Measurements from ENCODE around the gene PFKM.

DNA sequence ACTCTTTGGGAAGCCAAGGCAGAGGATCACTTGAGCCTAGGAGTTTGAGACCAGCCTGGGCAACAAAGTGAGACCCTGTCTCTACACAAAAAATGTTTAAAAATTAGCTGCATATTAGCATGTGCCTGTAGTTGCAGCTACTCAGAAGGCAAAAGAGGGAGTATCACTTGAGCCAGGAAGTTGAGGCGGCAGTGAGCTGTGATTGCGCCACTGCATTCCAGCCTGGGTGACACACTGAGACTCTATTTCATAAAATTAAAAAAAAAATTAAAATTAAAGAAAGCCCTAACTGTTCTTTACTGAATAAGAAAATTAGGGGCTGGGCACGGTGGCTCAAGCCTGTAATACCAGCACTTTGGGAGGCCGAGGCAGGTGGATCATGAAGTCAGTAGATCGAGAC is 40.3 kb upstream of the PFKM start:
- TF ChIP-seq, protein P1, sequence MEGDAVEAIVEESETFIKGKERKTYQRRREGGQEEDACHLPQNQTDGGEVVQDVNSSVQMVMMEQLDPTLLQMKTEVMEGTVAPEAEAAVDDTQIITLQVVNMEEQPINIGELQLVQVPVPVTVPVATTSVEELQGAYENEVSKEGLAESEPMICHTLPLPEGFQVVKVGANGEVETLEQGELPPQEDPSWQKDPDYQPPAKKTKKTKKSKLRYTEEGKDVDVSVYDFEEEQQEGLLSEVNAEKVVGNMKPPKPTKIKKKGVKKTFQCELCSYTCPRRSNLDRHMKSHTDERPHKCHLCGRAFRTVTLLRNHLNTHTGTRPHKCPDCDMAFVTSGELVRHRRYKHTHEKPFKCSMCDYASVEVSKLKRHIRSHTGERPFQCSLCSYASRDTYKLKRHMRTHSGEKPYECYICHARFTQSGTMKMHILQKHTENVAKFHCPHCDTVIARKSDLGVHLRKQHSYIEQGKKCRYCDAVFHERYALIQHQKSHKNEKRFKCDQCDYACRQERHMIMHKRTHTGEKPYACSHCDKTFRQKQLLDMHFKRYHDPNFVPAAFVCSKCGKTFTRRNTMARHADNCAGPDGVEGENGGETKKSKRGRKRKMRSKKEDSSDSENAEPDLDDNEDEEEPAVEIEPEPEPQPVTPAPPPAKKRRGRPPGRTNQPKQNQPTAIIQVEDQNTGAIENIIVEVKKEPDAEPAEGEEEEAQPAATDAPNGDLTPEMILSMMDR (IDR thresholded peaks at IDR 0.05), result no peak
- TF ChIP-seq POLR2A (IDR thresholded peaks at IDR 0.05) (no peak), POLR2AphosphoS5 (IDR thresholded peaks at IDR 0.05) (no peak)
